Measurements from ENCODE around the gene TLE1.

TLE1 gene

DNA sequence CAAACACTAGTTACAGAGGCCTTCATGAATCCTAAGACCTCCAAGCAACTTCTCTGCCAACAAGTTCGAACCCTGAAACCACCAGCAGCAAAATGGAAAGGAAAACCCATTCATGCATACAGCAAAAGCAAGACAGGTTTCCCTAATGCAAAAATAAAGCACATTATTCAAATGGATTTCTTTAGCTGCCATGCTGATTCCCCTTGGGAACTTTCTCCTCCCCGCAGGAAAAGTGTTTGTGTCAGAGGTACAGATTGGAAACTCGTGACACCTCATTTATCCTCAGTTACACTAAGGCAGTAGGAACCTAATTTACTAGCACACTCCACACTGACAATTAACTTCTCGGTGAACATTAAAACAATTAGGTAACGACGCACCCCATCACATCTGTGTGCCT, 63.4 kb downstream of the TLE1 start:
- no peaks in the 10 kb centered on the region for H3K4me1 ChIP-seq
- H3K27me3 ChIP-seq = no peaks in the 10 kb centered on the region
- H3K4me3 ChIP-seq (ENCODE audit: low read depth, low read length) = no peak overlapping the region
- H3K9me3 ChIP-seq = no peaks in the 10 kb centered on the region
- no peaks in the 10 kb centered on the region for H3K36me3 ChIP-seq
- TF ChIP-seq, protein P1, sequence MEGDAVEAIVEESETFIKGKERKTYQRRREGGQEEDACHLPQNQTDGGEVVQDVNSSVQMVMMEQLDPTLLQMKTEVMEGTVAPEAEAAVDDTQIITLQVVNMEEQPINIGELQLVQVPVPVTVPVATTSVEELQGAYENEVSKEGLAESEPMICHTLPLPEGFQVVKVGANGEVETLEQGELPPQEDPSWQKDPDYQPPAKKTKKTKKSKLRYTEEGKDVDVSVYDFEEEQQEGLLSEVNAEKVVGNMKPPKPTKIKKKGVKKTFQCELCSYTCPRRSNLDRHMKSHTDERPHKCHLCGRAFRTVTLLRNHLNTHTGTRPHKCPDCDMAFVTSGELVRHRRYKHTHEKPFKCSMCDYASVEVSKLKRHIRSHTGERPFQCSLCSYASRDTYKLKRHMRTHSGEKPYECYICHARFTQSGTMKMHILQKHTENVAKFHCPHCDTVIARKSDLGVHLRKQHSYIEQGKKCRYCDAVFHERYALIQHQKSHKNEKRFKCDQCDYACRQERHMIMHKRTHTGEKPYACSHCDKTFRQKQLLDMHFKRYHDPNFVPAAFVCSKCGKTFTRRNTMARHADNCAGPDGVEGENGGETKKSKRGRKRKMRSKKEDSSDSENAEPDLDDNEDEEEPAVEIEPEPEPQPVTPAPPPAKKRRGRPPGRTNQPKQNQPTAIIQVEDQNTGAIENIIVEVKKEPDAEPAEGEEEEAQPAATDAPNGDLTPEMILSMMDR (IDR thresholded peaks at IDR 0.05; ENCODE audit: low read depth, low read length) = no peak
- DNase-seq = no peak

DNA sequence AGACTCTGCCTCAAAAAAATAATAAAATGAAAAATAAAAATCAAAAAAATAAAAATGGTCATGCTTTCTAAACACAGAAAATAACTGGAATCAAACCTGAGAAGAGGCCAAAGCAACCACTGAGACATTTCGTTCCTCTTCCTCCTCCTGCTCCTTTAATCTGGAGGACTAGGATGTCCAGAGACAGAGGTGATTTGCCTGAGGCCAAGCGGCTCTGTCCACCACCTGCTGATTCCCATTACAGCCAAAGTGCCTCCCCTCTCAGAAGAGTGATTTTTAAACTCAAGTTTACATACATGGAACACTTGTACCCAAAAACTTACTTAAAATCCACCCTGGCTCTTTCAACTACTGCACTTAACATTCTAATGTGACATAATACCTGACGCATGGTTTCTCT, 65.6 kb downstream of the TLE1 start:
- Histone ChIP-seq H3K27me3 (no peaks in the 10 kb centered on the region), H3K36me3 (no peaks in the 10 kb centered on the region), H3K4me1 (no peaks in the 10 kb centered on the region), H3K4me3 (ENCODE audit: low read depth, low read length) (no peak overlapping the region), H3K9me3 (no peaks in the 10 kb centered on the region)
- TF ChIP-seq, protein P1 (IDR thresholded peaks at IDR 0.05; ENCODE audit: low read depth, low read length) = no peak
- no peak for DNase-seq

DNA sequence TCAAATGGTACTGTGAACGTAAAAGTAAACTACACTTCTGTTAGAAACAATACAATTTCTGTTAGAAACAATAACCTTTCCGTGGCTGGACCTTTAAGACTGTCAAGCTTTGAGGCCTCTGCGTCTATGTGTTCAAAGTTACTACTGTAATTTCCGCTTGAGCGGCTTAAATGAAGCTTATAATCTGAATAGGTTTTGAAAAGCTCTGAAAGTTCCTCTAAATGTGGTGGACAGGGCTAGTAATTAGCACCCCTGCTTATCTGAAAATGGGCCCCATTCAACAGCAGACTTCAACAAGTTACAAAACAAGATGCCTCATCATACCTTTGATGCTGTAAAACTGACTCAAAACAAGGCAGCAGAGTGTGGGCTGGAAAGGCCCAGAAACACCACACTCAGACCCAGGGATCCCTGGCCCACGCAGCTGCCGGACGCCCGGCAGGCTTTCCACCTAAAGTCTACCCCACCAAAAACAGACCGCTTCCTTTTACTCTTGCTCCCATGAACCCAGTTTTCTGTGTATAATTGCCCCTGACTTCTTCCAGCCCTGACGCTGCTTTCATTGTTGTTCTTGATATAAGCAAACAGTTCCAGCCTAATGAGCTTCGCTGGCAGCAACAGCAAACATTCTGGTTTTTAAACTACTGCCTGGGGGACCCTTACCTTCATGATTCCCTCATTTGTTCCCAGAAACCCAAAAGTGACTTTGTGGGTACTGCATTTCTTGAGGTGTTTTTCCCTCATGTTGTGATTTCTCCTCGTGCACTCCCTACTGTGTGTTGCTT, 66.7 kb downstream of the TLE1 start:
- DNase-seq = no peak
- Histone ChIP-seq H3K36me3 (no peaks in the 10 kb centered on the region), H3K4me1 (no peaks in the 10 kb centered on the region), H3K4me3 (ENCODE audit: low read depth, low read length) (no peak overlapping the region), H3K27me3 (no peaks in the 10 kb centered on the region), H3K9me3 (no peaks in the 10 kb centered on the region)
- TF ChIP-seq, protein P1 (IDR thresholded peaks at IDR 0.05; ENCODE audit: low read depth, low read length) = no peak

DNA sequence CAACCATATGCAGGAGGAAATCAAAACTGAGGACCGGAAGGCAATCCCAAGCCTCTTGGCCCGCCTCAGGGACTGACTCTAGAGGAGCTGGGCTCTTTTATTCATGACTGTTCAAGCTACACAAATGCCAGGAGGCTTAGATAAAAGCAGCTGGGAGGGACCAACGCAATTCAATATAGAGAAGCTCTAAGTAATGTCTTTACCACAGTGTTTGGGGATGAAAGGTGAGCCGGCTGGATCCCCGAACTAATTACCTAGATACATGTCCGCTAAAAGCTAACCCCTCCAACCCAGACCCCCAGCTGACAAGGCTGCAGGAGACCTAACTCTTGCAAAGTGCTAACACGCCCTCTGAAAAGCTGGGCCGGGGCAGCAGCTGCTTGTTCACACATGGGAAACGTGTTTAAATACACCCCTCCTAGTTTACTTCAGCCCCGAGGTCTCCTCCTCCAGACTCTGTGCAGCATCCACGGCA, 67.5 kb downstream of the TLE1 start:
- Histone ChIP-seq H3K36me3 (no peaks in the 10 kb centered on the region), H3K27me3 (no peaks in the 10 kb centered on the region), H3K9me3 (no peaks in the 10 kb centered on the region), H3K4me3 (ENCODE audit: low read depth, low read length) (no peak overlapping the region), H3K4me1 (no peaks in the 10 kb centered on the region)
- TF ChIP-seq, protein P1 (IDR thresholded peaks at IDR 0.05; ENCODE audit: low read depth, low read length) = no peak
- DNase-seq = no peak

DNA sequence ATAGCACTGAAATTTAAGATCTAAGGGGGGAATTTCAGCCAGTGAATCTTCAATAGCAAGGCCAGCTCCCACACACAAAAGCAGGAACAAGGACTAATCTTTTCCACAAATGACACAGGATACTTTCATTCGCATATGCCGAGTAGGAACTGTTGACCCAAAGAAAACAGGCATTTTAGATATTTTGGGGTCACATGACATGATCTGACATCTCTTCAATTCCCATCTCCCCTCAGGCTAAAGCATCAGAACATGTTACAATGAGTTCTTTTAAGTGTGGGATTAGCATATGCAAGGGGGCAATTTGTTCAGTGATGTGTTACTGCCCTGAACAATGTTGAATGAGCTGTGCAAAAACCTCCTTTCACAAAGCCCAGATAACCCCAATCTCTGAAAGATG, 68.2 kb downstream of the TLE1 start:
- no peaks in the 10 kb centered on the region for H3K36me3 ChIP-seq
- DNase-seq = no peak

DNA sequence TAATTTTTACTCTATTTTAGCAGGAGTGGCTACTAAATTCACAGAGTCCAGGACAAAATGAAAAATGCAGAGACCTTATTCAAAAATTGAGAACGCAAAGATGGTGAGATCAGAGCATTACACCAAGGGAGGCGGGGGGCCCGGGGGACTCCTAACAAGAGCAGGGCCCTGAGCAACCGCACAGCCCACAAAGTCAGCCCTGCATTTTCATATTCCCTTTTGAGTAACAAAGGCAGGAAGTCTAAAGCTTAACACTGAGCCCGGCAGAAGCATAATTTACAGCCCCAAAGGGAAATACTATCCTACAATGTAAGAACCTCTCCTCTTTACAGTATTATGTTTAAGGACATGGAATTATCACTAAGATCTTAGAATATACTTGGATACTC, 69.4 kb downstream of the TLE1 start:
- Histone ChIP-seq H3K36me3 (no peaks in the 10 kb centered on the region), H3K4me1 (no peaks in the 10 kb centered on the region), H3K9me3 (no peaks in the 10 kb centered on the region), H3K4me3 (ENCODE audit: low read depth, low read length) (no peak overlapping the region), H3K27me3 (no peaks in the 10 kb centered on the region)
- DNase-seq = no peak
- TF ChIP-seq, protein P1 (IDR thresholded peaks at IDR 0.05; ENCODE audit: low read depth, low read length) = no peak

More for the DNA sequence above, 68.2 kb downstream of the TLE1 start:
- Histone ChIP-seq H3K4me3 (ENCODE audit: low read depth, low read length) (no peak overlapping the region), H3K27me3 (no peaks in the 10 kb centered on the region), H3K4me1 (no peaks in the 10 kb centered on the region), H3K9me3 (no peaks in the 10 kb centered on the region)
- TF ChIP-seq, protein P1 (IDR thresholded peaks at IDR 0.05; ENCODE audit: low read depth, low read length) = no peak
